H9 (cell line): ENCODE measurements around the gene TBX15. TPM values are rescaled to one million over a fixed set of nuclear protein-coding genes. Genes with fewer than 3 reads are reported as not detected.
"Not testable (repeated sequence)": the region's sequence is repeated elsewhere in the genome, so short reads cannot be mapped to it uniquely, and the experiment has no call there.

Source experiments
- DNase-seq: peaks from one replicate; pipeline ENCODE4 v3.0.0-alpha.2; 2017
- H2AFZ ChIP-seq: one replicate; pipeline ENCODE4 v1.6.1; 2013; ENCODE audit warnings: mild to moderate bottlenecking, low read length, control low read depth, moderate library complexity
- H2AK5ac ChIP-seq: 2 replicates; pipeline ENCODE4 v1.6.1; 2013; ENCODE audit warnings: low read length, control low read depth, mixed read lengths; ENCODE audit not compliant: insufficient read length
- H2BK120ac ChIP-seq: one replicate; pipeline ENCODE4 v1.6.1; 2013; ENCODE audit warnings: low read depth, mild to moderate bottlenecking, low read length, control low read depth, inconsistent platforms; ENCODE audit not compliant: poor library complexity, severe bottlenecking
- H2BK12ac ChIP-seq: 2 replicates; pipeline ENCODE4 v1.6.1; 2013; ENCODE audit warnings: low read length, control low read depth, mixed read lengths, low read depth; ENCODE audit not compliant: insufficient read length
- H2BK15ac ChIP-seq: 2 replicates; pipeline ENCODE4 v1.6.1; 2013; ENCODE audit warnings: low read depth, low read length, control low read depth
- H2BK20ac ChIP-seq: one replicate; pipeline ENCODE4 v1.6.1; 2013; ENCODE audit warnings: low read depth, mild to moderate bottlenecking, low read length, control low read depth, inconsistent platforms; ENCODE audit not compliant: poor library complexity, severe bottlenecking
- H2BK5ac ChIP-seq: 2 replicates; pipeline ENCODE4 v1.6.1; 2013; ENCODE audit warnings: low read length, control low read depth, mixed read lengths; ENCODE audit not compliant: insufficient read length
- H3K14ac ChIP-seq: 2 replicates; pipeline ENCODE4 v1.6.1; 2013; ENCODE audit warnings: low read length, control low read depth; ENCODE audit not compliant: insufficient read depth
- H3K18ac ChIP-seq: 2 replicates; pipeline ENCODE4 v1.6.1; 2013; ENCODE audit warnings: low read depth, mild to moderate bottlenecking, mixed read lengths, low read length, control low read depth; ENCODE audit not compliant: insufficient read length
- H3K23ac ChIP-seq: 2 replicates; pipeline ENCODE4 v1.6.1; 2013; ENCODE audit warnings: low read length, control low read depth, mixed read lengths, low read depth; ENCODE audit not compliant: insufficient read length
- H3K23me2 ChIP-seq: 2 replicates; pipeline ENCODE4 v1.6.1; 2013; ENCODE audit warnings: low read depth, mild to moderate bottlenecking, mixed read lengths, low read length, control low read depth; ENCODE audit not compliant: insufficient read length, poor library complexity, severe bottlenecking
- H3K27ac ChIP-seq: 2 replicates; pipeline ENCODE4 v1.5.1; 2013; ENCODE audit warnings: low read length, control low read depth, mixed read lengths, low read depth; ENCODE audit not compliant: insufficient read length
- H3K27me3 ChIP-seq: 2 replicates; pipeline ENCODE4 v1.6.1; 2013; ENCODE audit warnings: low read length, control low read depth, inconsistent platforms; ENCODE audit not compliant: insufficient read depth
- H3K4ac ChIP-seq: 2 replicates; pipeline ENCODE4 v1.6.1; 2013; ENCODE audit warnings: low read depth, mild to moderate bottlenecking, control low read depth, inconsistent platforms, low read length, moderate library complexity
- H3K4me1 ChIP-seq: 2 replicates; pipeline ENCODE4 v1.6.1; 2013; ENCODE audit warnings: low read length, control low read depth, inconsistent platforms; ENCODE audit not compliant: insufficient read depth
- H3K4me2 ChIP-seq: 2 replicates; pipeline ENCODE4 v1.6.1; 2013; ENCODE audit warnings: low read length, control low read depth, mixed read lengths; ENCODE audit not compliant: insufficient read length, insufficient read depth
- H3K56ac ChIP-seq: 2 replicates; pipeline ENCODE4 v1.6.1; 2013; ENCODE audit warnings: low read depth, mild to moderate bottlenecking, mixed read lengths, low read length, control low read depth; ENCODE audit not compliant: insufficient read length
- H3K79me1 ChIP-seq: 2 replicates; pipeline ENCODE4 v1.6.1; 2013; ENCODE audit warnings: low read depth, mild to moderate bottlenecking, moderate library complexity, low read length, control low read depth, inconsistent platforms; ENCODE audit not compliant: insufficient read depth, poor library complexity, severe bottlenecking
- H3K79me2 ChIP-seq: 2 replicates; pipeline ENCODE4 v1.6.1; 2013; ENCODE audit warnings: low read length, control low read depth, inconsistent platforms; ENCODE audit not compliant: insufficient read depth
- H3K9ac ChIP-seq: 2 replicates; pipeline ENCODE4 v1.6.1; 2013; ENCODE audit warnings: low read length, control low read depth, mixed read lengths; ENCODE audit not compliant: insufficient read length; ENCODE audit errors: extremely low read depth
- H3K9me3 ChIP-seq: one replicate; pipeline ENCODE4 v1.6.1; 2013; ENCODE audit warnings: low read depth, low read length, inconsistent platforms; ENCODE audit not compliant: control insufficient read depth
- H3T11ph ChIP-seq: one replicate; pipeline ENCODE4 v1.6.1; 2013; ENCODE audit warnings: mild to moderate bottlenecking, low read length, control low read depth, inconsistent platforms
- H4K20me1 ChIP-seq: one replicate; pipeline ENCODE4 v1.6.1; 2013; ENCODE audit not compliant: control insufficient read depth, insufficient read length, insufficient read depth
- H4K5ac ChIP-seq: 2 replicates; pipeline ENCODE4 v1.6.1; 2013; ENCODE audit warnings: low read depth, mild to moderate bottlenecking, mixed read lengths, low read length, control low read depth; ENCODE audit not compliant: insufficient read length
- H4K8ac ChIP-seq: replicated peaks from 2 replicates; pipeline ENCODE4 v1.6.1; 2013; ENCODE audit warnings: low read length, control low read depth, mixed read lengths, low read depth; ENCODE audit not compliant: insufficient read length
- H4K91ac ChIP-seq: 2 replicates; pipeline ENCODE4 v1.6.1; 2013; ENCODE audit warnings: low read depth, mild to moderate bottlenecking, moderate library complexity, mixed read lengths, low read length, control low read depth; ENCODE audit not compliant: insufficient read length
- H3K27ac Mint-ChIP-seq, 3 experiments: 2 replicates in 2 of 3; 3 replicates in 1 of 3; pipeline ENCODE4 v1.8.0; 2020 to 2021; ENCODE audit warnings: mixed read lengths in 3 of 3, mild to moderate bottlenecking in 1 of 3, moderate library complexity in 1 of 3
- H3K27me3 Mint-ChIP-seq: 2 replicates; pipeline ENCODE4 v1.8.0; 2021; ENCODE audit warnings: low read depth, mild to moderate bottlenecking, moderate library complexity, mixed read lengths
- H3K36me3 Mint-ChIP-seq, 3 experiments: 2 replicates in 2 of 3; 3 replicates in 1 of 3; pipeline ENCODE4 v1.8.0; 2020 to 2021; ENCODE audit warnings: low read depth in 3 of 3, mixed read lengths in 3 of 3; ENCODE audit not compliant: insufficient read depth in 1 of 3
- H3K4me1 Mint-ChIP-seq, 2 experiments: 2 replicates each; pipeline ENCODE4 v1.8.0; 2020; ENCODE audit warnings: mixed read lengths in 2 of 2
- H3K4me3 Mint-ChIP-seq, 2 experiments: 2 replicates in 1 of 2; 3 replicates in 1 of 2; pipeline ENCODE4 v1.8.0; 2020 to 2021; ENCODE audit warnings: mild to moderate bottlenecking in 2 of 2, mixed read lengths in 2 of 2, moderate library complexity in 1 of 2
- H3K9me3 Mint-ChIP-seq, 2 experiments: 2 replicates in 1 of 2; 3 replicates in 1 of 2; pipeline ENCODE4 v1.8.0; 2020; ENCODE audit warnings: mild to moderate bottlenecking in 2 of 2, mixed read lengths in 2 of 2, moderate library complexity in 1 of 2
- CTCF ChIP-seq: fragments of 200-600 bp; sonication (generic); conservative IDR thresholded peaks from 3 replicates; pipeline ENCODE4 v1.8.0; 2021; ENCODE audit warnings: antibody characterized with exemption, mild to moderate bottlenecking
- WGBS: extraction: QIAGEN DNeasy Blood & Tissue Kit; methylation state at CpG from one replicate; pipeline ENCODE4 v1.1.7; 2013; ENCODE audit warnings: missing lambda C conversion rate, low lambda C conversion rate, mixed read lengths; ENCODE audit not compliant: insufficient read length; ENCODE audit errors: extremely low coverage; 5-methylcytosine and 5-hydroxymethylcytosine counted together
- total RNA-seq: library from RNA; stranded (reverse); gene quantifications from 2 replicates; pipeline ENCODE4 v1.2.1, GENCODE V29; 2021

The TBX15 gene
- total RNA-seq, 1 experiment from 2014 or later = 0.07 TPM

GRCh38 chr1:118918230-118918939 is 69.8 kb downstream of the TBX15 start:
- Histone ChIP-seq H3K4ac (no peak overlapping the region), H3K27ac (no peak overlapping the region), H3K18ac (no peak overlapping the region), H3T11ph (no peak overlapping the region), H3K79me1 (no peaks in the 10 kb centered on the region), H2BK120ac (no peak overlapping the region), H3K79me2 (no peaks in the 10 kb centered on the region), H2BK5ac (no peak overlapping the region), H3K4me2 (no peak overlapping the region), H4K91ac (no peak overlapping the region), H3K4me1 (peaks cover 5% of the 10 kb centered on the region), H4K20me1 (no peaks in the 10 kb centered on the region), H4K5ac (no peak overlapping the region), H3K23ac (no peak overlapping the region), H3K56ac (no peak overlapping the region), H3K23me2 (no peaks in the 10 kb centered on the region), H3K9me3 (no peaks in the 10 kb centered on the region), H2AK5ac (no peak overlapping the region), H2BK20ac (no peak overlapping the region), H3K27me3 (no peaks in the 10 kb centered on the region), H2AFZ (no peak overlapping the region), H4K8ac (no peak overlapping the region), H2BK15ac (no peak overlapping the region), H2BK12ac (no peak overlapping the region), H3K14ac (no peak overlapping the region), H3K9ac (no peak overlapping the region)
- Mint-ChIP-seq H3K4me1 (peaks cover 11 to 17% of the 10 kb centered on the region in 2 experiments), H3K9me3 (no peaks in the 10 kb centered on the region), H3K27ac (no peak overlapping the region), H3K4me3 (no peak overlapping the region), H3K36me3 (no peaks in the 10 kb centered on the region), H3K27me3 (no peaks in the 10 kb centered on the region)
- DNase-seq = no peak
- WGBS = no CpG with 5 or more reads among the region's 6 CpGs
- TF ChIP-seq CTCF = no peak

GRCh38 chr1:118916346-118916745 is 71.8 kb downstream of the TBX15 start:
- not testable (repeated sequence) for H3K14ac ChIP-seq, H2BK20ac ChIP-seq, H4K20me1 ChIP-seq, H2AK5ac ChIP-seq, H2BK5ac ChIP-seq, H2BK12ac ChIP-seq, H4K91ac ChIP-seq, H3K9me3 Mint-ChIP-seq, H3K9me3 ChIP-seq, H3K27ac ChIP-seq, H4K8ac ChIP-seq, H2AFZ ChIP-seq, H3K36me3 Mint-ChIP-seq, H3K4ac ChIP-seq, H3K79me1 ChIP-seq, DNase-seq, H3K27ac Mint-ChIP-seq, H3K27me3 Mint-ChIP-seq, H4K5ac ChIP-seq, H2BK120ac ChIP-seq, H3K23ac ChIP-seq, H3K4me3 Mint-ChIP-seq, H3K18ac ChIP-seq, H3K9ac ChIP-seq, H3K4me1 ChIP-seq, H3K79me2 ChIP-seq, H2BK15ac ChIP-seq, H3K4me2 ChIP-seq, H3T11ph ChIP-seq, H3K27me3 ChIP-seq, H3K23me2 ChIP-seq, H3K56ac ChIP-seq
- peaks cover 11 to 17% of the 10 kb centered on the region in 2 experiments for H3K4me1 Mint-ChIP-seq
- no CpG with 5 or more reads among the region's 4 CpGs for WGBS
